Activated naive CD4-positive, alpha-beta T cell treated with anti-CD3 and anti-CD28 coated beads, Interleukin-2, amount 50 U/mL, for 24 hours (primary cell): Measurements from ENCODE around the gene MYT1.

Experiments used
- H3K27ac Mint-ChIP-seq: one replicate; pipeline ENCODE4 v1.8.0; 2021; ENCODE audit warnings: mild to moderate bottlenecking, mixed read lengths
- H3K27me3 Mint-ChIP-seq: one replicate; pipeline ENCODE4 v1.8.0; 2021; ENCODE audit warnings: mixed read lengths
- H3K36me3 Mint-ChIP-seq: one replicate; pipeline ENCODE4 v1.8.0; 2021; ENCODE audit warnings: mixed read lengths
- H3K4me1 Mint-ChIP-seq: one replicate; pipeline ENCODE4 v1.8.0; 2021; ENCODE audit warnings: mixed read lengths
- H3K4me3 Mint-ChIP-seq: one replicate; pipeline ENCODE4 v1.8.0; 2021; ENCODE audit warnings: mild to moderate bottlenecking, mixed read lengths
- H3K9me3 Mint-ChIP-seq: one replicate; pipeline ENCODE4 v1.8.0; 2021; ENCODE audit warnings: mixed read lengths

Gene MYT1

DNA sequence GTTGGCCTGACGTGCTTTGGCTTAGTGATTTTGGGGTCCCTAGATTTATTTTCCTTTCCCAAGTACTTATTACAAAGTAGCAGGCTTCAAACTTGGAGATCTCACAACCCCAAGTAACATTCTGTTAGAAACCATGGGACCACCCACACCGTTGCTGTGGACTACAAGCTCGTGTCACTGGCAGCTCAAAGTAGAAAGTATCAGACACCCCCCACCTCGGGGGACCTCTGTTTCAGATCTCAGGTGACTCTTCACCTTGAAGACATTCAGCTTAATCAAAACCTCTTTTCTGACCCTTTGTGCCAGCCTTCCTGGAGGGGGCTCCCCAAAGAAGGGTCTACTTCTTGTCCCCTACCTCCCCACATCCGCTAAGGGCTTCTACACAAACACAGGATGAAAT lies 15.7 kb upstream of the MYT1 start:
- H3K4me1 Mint-ChIP-seq = no peaks in the 10 kb centered on the region
- no peak overlapping the region for H3K4me3 Mint-ChIP-seq
- H3K36me3 Mint-ChIP-seq = no peaks in the 10 kb centered on the region
- no peaks in the 10 kb centered on the region for H3K9me3 Mint-ChIP-seq
- H3K27ac Mint-ChIP-seq = no peak overlapping the region
- no peaks in the 10 kb centered on the region for H3K27me3 Mint-ChIP-seq

DNA sequence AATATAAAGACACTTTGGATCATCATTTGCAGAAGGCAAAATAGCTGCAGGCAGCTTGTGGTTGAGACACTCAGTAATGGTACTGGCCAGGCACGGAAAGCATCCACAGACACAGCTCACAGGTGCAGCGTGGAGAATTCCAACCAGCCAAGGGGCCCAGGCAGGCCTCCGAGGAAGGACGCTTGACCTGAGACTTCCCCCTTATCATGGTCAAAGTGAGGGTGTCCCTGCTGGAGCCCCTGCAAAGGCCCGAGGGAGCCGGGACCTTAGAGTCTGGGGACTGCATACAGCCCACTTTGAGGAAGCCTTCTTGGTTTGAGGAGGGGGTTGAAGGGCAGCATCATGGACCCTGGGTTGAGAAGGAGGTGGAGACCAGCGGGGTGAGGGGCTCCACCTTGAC lies 15.1 kb upstream of the MYT1 start:
- no peak overlapping the region for H3K4me3 Mint-ChIP-seq
- H3K4me1 Mint-ChIP-seq = no peaks in the 10 kb centered on the region
- no peak overlapping the region for H3K27ac Mint-ChIP-seq
- no peaks in the 10 kb centered on the region for H3K36me3 Mint-ChIP-seq
- no peaks in the 10 kb centered on the region for H3K9me3 Mint-ChIP-seq
- H3K27me3 Mint-ChIP-seq = no peaks in the 10 kb centered on the region

DNA sequence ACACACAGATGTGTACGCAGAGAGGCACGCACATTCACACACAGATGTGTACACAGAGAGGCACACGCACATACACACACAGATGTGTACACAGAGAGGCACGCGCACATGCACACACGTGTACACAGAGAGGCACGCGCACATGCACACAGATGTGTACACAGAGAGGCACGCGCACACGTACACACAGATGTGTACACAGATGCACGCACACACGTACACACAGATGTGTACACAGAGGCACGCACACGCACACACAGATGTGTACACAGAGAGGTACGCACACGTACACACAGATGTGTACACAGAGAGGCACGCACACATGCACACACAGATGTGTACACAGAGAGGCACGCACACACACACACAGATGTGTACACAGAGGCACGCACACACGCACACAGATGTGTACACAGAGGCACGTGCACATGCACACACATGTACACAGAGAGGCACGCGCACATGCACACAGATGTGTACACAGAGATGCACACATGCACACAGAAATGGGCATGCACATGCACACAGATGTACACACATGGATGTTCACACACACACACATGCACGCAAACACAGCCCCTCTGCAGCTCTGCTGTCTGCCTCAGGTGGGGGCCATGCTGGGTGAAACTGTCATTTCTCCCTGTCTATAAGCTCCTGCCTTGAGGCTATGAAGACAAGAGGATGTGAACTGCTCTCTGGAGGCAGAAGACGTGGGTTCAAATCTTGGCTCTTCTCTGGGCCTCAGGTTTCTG lies 14.3 kb upstream of the MYT1 start:
- H3K4me1 Mint-ChIP-seq = no peaks in the 10 kb centered on the region
- no peaks in the 10 kb centered on the region for H3K9me3 Mint-ChIP-seq
- no peak overlapping the region for H3K27ac Mint-ChIP-seq
- H3K4me3 Mint-ChIP-seq = no peak overlapping the region
- no peaks in the 10 kb centered on the region for H3K27me3 Mint-ChIP-seq
- H3K36me3 Mint-ChIP-seq = no peaks in the 10 kb centered on the region

DNA sequence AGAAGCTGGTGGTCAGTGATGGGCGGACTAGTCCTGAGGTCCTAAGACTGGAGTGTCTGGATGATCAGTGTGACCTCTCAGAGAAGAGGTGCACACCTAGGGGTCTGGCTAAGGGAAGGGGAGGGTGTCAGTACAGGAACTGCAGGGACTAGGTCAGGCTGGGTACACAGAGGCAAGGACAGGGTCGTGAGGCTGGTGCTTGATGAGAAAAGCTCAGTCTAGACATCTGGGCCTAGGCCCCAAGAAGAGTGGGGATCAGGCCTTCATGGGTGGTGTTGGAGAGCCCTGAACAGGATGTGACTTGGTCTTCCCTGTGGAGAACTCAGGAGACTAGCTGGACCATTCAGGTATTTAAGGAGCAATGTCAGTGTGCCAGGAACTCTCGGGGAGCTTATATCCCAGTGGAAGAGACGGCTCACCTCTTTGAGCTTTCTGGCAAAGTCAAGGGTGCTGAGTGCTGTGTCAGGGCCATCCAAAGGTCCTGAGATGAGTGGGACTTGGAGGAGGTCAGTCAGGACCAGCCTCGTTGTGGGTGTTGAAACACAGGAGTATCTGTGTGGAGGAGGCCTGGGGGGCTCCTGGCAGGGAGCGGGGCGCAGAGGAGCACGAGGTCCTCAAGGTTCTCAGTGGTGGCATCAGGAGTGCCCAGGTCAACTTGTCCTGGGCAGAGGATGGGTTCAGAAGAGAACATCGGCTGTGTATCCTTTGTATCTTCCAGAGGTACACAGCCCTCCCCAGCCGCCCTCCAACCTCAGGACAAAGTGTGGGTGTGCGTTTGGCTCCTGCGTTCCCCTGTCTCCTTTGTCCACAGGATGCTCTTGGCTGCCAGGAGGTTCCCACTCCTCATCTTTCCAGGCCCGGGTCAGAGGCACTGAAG lies 13.3 kb upstream of the MYT1 start:
- no peaks in the 10 kb centered on the region for H3K4me1 Mint-ChIP-seq
- H3K27me3 Mint-ChIP-seq = no peaks in the 10 kb centered on the region
- no peak overlapping the region for H3K27ac Mint-ChIP-seq
- H3K9me3 Mint-ChIP-seq = no peaks in the 10 kb centered on the region
- H3K4me3 Mint-ChIP-seq = no peak overlapping the region
- H3K36me3 Mint-ChIP-seq = no peaks in the 10 kb centered on the region

GRCh38 chr20:64151633-64152530 lies 12.4 kb upstream of the MYT1 start:
- H3K36me3 Mint-ChIP-seq = no peaks in the 10 kb centered on the region
- H3K4me3 Mint-ChIP-seq = no peak overlapping the region
- no peaks in the 10 kb centered on the region for H3K27me3 Mint-ChIP-seq
- H3K27ac Mint-ChIP-seq = no peak overlapping the region
- H3K9me3 Mint-ChIP-seq = no peaks in the 10 kb centered on the region
- no peaks in the 10 kb centered on the region for H3K4me1 Mint-ChIP-seq

DNA sequence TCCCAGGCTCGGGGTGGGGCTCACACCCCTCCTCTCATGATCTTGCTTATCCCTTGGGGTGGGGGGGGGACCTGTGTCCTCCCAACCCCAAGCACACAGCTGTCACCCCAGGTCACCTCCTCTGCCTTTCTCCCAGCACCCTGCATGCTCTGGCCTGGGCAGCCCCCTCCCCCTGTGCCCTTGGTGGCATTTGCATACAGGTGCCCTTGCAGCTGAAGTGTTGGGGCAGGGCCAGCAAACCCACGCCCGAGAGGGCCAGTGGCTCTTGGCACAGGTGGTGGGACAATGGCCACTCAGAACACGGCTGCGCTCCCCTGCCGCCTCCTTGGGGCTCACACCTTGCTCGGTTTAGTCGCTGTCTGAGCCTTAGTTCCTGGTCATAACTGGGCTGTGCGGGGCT lies 11.3 kb upstream of the MYT1 start:
- no peaks in the 10 kb centered on the region for H3K27me3 Mint-ChIP-seq
- no peaks in the 10 kb centered on the region for H3K36me3 Mint-ChIP-seq
- H3K27ac Mint-ChIP-seq = no peak overlapping the region
- no peaks in the 10 kb centered on the region for H3K9me3 Mint-ChIP-seq
- H3K4me3 Mint-ChIP-seq = no peak overlapping the region
- no peaks in the 10 kb centered on the region for H3K4me1 Mint-ChIP-seq

DNA sequence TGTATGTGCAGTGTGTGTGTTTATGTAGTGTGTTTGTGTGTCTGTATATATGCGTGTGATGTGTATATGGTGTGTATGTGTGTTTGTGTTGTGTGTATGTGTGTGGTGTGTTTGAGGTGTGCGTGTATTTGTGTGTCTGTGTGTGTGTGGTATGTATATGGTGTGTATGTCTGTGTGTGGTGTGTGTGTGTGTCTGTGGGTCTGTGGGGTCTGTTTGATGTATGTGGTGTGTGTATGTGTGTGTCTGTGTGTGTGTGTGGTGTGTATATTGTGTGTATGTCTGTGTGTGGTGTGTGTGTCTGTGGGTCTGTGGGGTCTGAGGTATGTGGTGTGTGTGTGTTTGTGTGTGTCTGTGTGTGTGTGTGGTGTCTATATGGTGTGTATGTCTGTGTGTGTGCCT lies 10.8 kb upstream of the MYT1 start:
- Mint-ChIP-seq H3K27ac (peak overlapping the region; percentile 0), H3K9me3 (no peaks in the 10 kb centered on the region), H3K4me1 (no peaks in the 10 kb centered on the region), H3K27me3 (no peaks in the 10 kb centered on the region), H3K4me3 (no peak overlapping the region), H3K36me3 (no peaks in the 10 kb centered on the region)

DNA sequence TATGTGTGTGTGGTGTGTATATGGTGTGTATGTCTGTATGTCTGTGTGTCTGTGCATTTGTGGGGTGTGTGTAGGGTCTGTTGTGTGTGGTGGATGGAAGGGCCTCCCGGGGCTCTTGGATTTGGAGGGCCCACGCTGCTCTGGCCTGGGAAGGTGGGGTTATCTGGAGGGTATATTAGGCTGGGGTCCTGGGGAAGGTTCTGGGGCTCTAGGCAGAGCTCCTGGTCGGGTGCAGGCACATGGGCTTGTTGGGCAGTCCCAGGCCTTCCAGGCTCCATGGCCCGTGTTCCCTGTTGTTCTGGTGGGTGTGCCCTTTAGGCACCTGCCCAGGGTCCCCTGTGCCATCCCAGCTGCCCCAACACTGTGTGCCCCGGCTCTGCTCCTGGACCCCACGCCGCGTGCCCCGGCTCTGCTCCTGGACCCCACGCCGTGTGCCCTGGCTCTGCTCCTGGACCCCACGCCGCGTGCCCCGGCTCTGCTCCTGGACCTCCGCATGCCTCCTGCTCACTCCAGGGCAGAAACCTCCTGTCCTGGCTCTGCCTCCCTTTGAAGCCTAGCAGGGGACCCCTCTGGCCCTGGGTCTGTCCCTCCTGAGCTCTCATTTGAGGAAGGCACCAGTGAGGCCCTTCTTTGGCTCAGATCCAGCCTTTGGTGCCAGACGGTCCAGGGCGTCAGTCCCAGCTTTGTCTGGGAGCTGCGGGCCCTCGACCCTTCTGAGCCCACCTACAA lies 10.2 kb upstream of the MYT1 start:
- no peak overlapping the region for H3K27ac Mint-ChIP-seq
- H3K9me3 Mint-ChIP-seq = no peaks in the 10 kb centered on the region
- no peaks in the 10 kb centered on the region for H3K36me3 Mint-ChIP-seq
- H3K27me3 Mint-ChIP-seq = peaks cover 1% of the 10 kb centered on the region
- H3K4me1 Mint-ChIP-seq = no peaks in the 10 kb centered on the region
- H3K4me3 Mint-ChIP-seq = no peak overlapping the region

- H3K4me1 Mint-ChIP-seq = no peaks in the 10 kb centered on the region
Measured at GRCh38 chr20:64154590-64155257, 9.5 kb upstream of the MYT1 start.

GRCh38 chr20:64155258-64156135 lies 8.8 kb upstream of the MYT1 start:
- Mint-ChIP-seq H3K36me3 (no peaks in the 10 kb centered on the region), H3K4me3 (no peak overlapping the region), H3K9me3 (no peaks in the 10 kb centered on the region), H3K27ac (no peak overlapping the region), H3K27me3 (peaks cover 1% of the 10 kb centered on the region), H3K4me1 (no peaks in the 10 kb centered on the region)

More at GRCh38 chr20:64154590-64155257, 9.5 kb upstream of the MYT1 start:
- no peaks in the 10 kb centered on the region for H3K9me3 Mint-ChIP-seq
- no peak overlapping the region for H3K4me3 Mint-ChIP-seq
- H3K27ac Mint-ChIP-seq = no peak overlapping the region
- no peaks in the 10 kb centered on the region for H3K36me3 Mint-ChIP-seq
- H3K27me3 Mint-ChIP-seq = peaks cover 1% of the 10 kb centered on the region

DNA sequence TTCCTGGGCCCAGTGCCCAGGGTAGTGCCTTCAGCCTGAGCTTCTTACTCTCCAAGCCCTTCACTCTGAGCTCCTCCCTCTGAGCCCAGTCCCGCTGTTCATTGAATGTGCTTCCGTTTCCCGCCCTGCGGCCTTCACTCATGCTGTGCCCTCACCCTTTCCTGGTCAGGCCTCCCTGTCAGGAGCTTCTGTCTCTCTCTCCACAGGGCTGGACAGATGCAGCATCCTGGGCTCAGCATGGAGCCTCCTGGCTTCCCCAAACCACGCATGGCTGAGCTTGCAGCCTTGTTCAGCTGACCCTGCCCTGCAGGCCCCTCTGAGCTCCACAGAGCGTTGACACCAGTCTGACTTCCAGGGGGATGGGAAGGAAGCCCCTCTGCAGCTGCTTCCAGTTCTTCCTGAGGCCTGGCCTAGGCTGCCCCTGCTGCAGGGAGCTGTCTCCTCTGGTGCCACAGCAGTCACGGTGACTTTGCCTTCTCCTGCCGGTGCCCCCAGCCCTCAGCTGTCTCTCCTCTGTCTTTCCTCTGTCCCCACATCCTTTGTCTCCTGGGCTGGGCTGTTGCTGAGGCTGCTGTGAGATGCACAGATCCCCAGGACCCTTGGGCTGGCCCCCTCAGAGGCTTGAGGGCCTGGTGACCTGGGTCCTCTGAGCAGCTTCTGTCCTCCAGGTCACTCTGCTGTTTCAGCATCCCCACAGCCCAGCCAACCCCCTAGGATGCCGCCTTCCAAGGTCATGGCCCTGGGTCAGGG lies 7.9 kb upstream of the MYT1 start:
- Mint-ChIP-seq H3K9me3 (no peaks in the 10 kb centered on the region), H3K36me3 (no peaks in the 10 kb centered on the region), H3K4me1 (no peaks in the 10 kb centered on the region), H3K27me3 (peaks cover 5% of the 10 kb centered on the region), H3K4me3 (no peak overlapping the region), H3K27ac (no peak overlapping the region)

GRCh38 chr20:64156886-64157875 lies 7.1 kb upstream of the MYT1 start:
- Mint-ChIP-seq H3K4me3 (no peak overlapping the region), H3K36me3 (no peaks in the 10 kb centered on the region), H3K9me3 (no peaks in the 10 kb centered on the region), H3K4me1 (no peaks in the 10 kb centered on the region), H3K27ac (no peak overlapping the region), H3K27me3 (peaks cover 12% of the 10 kb centered on the region)
